ENCODE data around the gene ARNT2. TPM values are rescaled to one million over a fixed set of nuclear protein-coding genes. Genes with fewer than 3 reads are reported as not detected.

Gene ARNT2
- total and polyA plus RNA-seq, 2 experiments from 2014 or later = 3.9 to 5.3 TPM

DNA sequence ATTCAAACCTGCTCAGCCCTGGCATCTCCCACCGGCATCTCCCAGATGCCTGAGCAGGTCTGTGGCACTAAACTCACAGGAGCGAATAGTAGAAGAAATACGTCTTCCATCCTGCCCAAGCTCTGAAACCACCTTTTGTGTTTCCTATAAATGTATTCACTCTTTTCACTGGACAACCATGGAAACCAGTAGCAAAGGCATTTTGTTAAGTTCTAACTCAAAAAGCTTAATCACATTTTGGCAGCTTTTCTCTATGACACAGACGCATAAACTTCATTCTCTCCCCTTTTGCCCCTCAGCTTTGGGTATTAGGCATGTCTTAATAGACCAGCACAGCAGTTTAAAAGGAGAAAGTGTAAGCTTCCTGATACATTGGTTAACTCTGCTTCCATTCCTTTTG is 24.5 kb upstream of the ARNT2 start:
- H4K20me1 ChIP-seq (ENCODE audit: insufficient read depth, poor library complexity, severe bottlenecking) = no peaks in the 10 kb centered on the region
- WGBS (ENCODE audit: low lambda C conversion rate, missing lambda C conversion rate) = 96% methylated on average over 4 of the region's 4 CpGs
- H3K4me1 ChIP-seq (ENCODE audit: insufficient read depth) = no peaks in the 10 kb centered on the region
- H3K4me3 ChIP-seq = no peak overlapping the region
- no peaks in the 10 kb centered on the region for H3K9me3 ChIP-seq (ENCODE audit: low read depth)
- no peak overlapping the region for H3K4me2 ChIP-seq
- no peaks in the 10 kb centered on the region for H3K79me2 ChIP-seq
- H3K36me3 ChIP-seq (replicated peaks; ENCODE audit: insufficient read depth, low read depth) = no peaks in the 10 kb centered on the region
- H2AFZ ChIP-seq = no peak overlapping the region
- no peak for DNase-seq (ENCODE audit: low spot score)
- H3K27ac ChIP-seq = no peak overlapping the region
- no peaks in the 10 kb centered on the region for H3K9me2 ChIP-seq (replicated peaks; ENCODE audit: insufficient read depth)
- TF ChIP-seq EZH2phosphoT487 (IDR thresholded peaks at IDR 0.05; ENCODE audit: low read depth, severe bottlenecking, unreplicated experiment) (no peak), EZH2 (IDR thresholded peaks at IDR 0.05; ENCODE audit: borderline replicate concordance) (no peak)
- TF ChIP-seq, protein P1, sequence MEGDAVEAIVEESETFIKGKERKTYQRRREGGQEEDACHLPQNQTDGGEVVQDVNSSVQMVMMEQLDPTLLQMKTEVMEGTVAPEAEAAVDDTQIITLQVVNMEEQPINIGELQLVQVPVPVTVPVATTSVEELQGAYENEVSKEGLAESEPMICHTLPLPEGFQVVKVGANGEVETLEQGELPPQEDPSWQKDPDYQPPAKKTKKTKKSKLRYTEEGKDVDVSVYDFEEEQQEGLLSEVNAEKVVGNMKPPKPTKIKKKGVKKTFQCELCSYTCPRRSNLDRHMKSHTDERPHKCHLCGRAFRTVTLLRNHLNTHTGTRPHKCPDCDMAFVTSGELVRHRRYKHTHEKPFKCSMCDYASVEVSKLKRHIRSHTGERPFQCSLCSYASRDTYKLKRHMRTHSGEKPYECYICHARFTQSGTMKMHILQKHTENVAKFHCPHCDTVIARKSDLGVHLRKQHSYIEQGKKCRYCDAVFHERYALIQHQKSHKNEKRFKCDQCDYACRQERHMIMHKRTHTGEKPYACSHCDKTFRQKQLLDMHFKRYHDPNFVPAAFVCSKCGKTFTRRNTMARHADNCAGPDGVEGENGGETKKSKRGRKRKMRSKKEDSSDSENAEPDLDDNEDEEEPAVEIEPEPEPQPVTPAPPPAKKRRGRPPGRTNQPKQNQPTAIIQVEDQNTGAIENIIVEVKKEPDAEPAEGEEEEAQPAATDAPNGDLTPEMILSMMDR (IDR thresholded peaks at IDR 0.05; ENCODE audit: poor library complexity) = no peak
- no peaks in the 10 kb centered on the region for H3K27me3 ChIP-seq

DNA sequence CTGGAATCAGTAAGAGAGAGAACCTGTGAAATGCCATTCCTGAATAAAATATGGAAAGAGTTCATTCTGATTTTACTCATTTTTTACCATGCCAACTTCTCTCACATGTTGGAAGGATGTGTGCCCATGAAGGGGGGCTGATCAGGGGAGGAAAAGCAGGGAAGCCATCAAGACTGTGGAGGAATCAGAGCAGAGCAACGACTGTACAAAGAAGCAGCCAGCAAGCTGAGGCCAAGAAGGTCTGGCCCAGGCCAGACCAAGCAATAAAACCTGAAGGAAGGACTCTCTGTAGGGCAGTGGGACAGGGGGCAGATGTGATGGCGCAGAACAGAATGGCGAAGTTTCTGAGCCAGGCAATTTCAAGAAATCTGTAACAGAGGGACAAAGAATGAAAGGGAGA is 24.0 kb upstream of the ARNT2 start:
- Histone ChIP-seq H4K20me1 (ENCODE audit: insufficient read depth, poor library complexity, severe bottlenecking) (no peaks in the 10 kb centered on the region), H3K9me2 (replicated peaks; ENCODE audit: insufficient read depth) (no peaks in the 10 kb centered on the region), H3K79me2 (no peaks in the 10 kb centered on the region), H3K4me1 (ENCODE audit: insufficient read depth) (no peaks in the 10 kb centered on the region), H2AFZ (no peak overlapping the region), H3K4me2 (no peak overlapping the region), H3K9me3 (ENCODE audit: low read depth) (no peaks in the 10 kb centered on the region), H3K27me3 (no peaks in the 10 kb centered on the region), H3K4me3 (no peak overlapping the region), H3K36me3 (replicated peaks; ENCODE audit: insufficient read depth, low read depth) (no peaks in the 10 kb centered on the region), H3K27ac (no peak overlapping the region)
- no peak for DNase-seq (ENCODE audit: low spot score)
- WGBS (ENCODE audit: low lambda C conversion rate, missing lambda C conversion rate) = 87% methylated on average over 3 of the region's 3 CpGs
- TF ChIP-seq, protein P1 (IDR thresholded peaks at IDR 0.05; ENCODE audit: poor library complexity) = no peak
- TF ChIP-seq EZH2phosphoT487 (IDR thresholded peaks at IDR 0.05; ENCODE audit: low read depth, severe bottlenecking, unreplicated experiment) = no peak
- no peak for TF ChIP-seq EZH2 (IDR thresholded peaks at IDR 0.05; ENCODE audit: borderline replicate concordance)

DNA sequence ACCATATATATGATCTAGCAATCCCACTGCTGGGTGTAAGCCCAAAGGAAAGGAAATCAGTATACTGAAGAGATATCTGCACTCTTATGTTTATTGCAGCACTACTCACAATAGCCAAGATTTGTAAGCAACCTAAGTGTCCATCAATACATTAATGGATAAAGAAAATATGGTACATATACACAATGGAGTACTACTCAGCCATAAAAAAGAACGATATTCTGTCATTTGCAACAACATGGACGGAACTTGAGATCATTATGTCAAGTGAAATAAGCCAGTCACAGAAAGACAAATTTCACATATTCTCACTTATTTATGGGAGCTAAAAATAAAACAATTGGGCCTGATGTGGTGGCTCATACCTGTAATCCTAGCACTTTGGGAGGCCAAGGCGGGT is 21.9 kb upstream of the ARNT2 start:
- Histone ChIP-seq H3K4me3 (no peak overlapping the region), H3K27me3 (peaks cover 2% of the 10 kb centered on the region), H3K9me2 (replicated peaks; ENCODE audit: insufficient read depth) (no peaks in the 10 kb centered on the region), H3K4me2 (no peak overlapping the region), H3K4me1 (ENCODE audit: insufficient read depth) (no peaks in the 10 kb centered on the region), H3K27ac (no peak overlapping the region), H3K79me2 (no peaks in the 10 kb centered on the region), H4K20me1 (ENCODE audit: insufficient read depth, poor library complexity, severe bottlenecking) (no peaks in the 10 kb centered on the region), H3K36me3 (replicated peaks; ENCODE audit: insufficient read depth, low read depth) (no peaks in the 10 kb centered on the region), H3K9me3 (ENCODE audit: low read depth) (no peaks in the 10 kb centered on the region), H2AFZ (no peak overlapping the region)
- WGBS (ENCODE audit: low lambda C conversion rate, missing lambda C conversion rate) = 94% methylated on average over 3 of the region's 3 CpGs
- TF ChIP-seq EZH2 (IDR thresholded peaks at IDR 0.05; ENCODE audit: borderline replicate concordance) (no peak), EZH2phosphoT487 (IDR thresholded peaks at IDR 0.05; ENCODE audit: low read depth, severe bottlenecking, unreplicated experiment) (no peak)
- TF ChIP-seq, protein P1 (IDR thresholded peaks at IDR 0.05; ENCODE audit: poor library complexity) = no peak
- no peak for DNase-seq (ENCODE audit: low spot score)

DNA sequence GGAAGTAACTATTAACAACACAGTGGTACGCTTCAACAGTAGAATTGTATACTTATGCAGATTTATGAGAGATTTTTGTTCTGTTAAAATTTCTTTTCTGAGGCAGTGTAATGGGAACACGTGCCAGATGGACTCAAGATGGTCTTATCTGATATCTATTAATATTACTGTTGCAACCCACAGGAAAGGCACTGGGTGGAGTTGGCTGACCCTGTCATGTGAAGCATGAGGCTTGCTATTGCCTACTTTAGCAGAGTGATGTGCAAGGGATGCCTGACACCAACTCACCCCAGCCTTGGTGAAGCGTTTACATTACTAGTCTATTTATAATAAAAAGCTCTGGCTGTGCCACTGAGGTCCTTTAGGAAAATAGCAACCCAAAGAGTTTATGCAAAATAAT is 19.8 kb upstream of the ARNT2 start:
- Histone ChIP-seq H3K4me2 (no peak overlapping the region), H3K36me3 (replicated peaks; ENCODE audit: insufficient read depth, low read depth) (no peaks in the 10 kb centered on the region), H3K9me2 (replicated peaks; ENCODE audit: insufficient read depth) (no peaks in the 10 kb centered on the region), H3K9me3 (ENCODE audit: low read depth) (no peaks in the 10 kb centered on the region), H3K27ac (no peak overlapping the region), H3K79me2 (no peaks in the 10 kb centered on the region), H3K4me3 (no peak overlapping the region), H2AFZ (no peak overlapping the region), H4K20me1 (ENCODE audit: insufficient read depth, poor library complexity, severe bottlenecking) (no peaks in the 10 kb centered on the region), H3K27me3 (peaks cover 4% of the 10 kb centered on the region), H3K4me1 (ENCODE audit: insufficient read depth) (no peaks in the 10 kb centered on the region)
- no peak for DNase-seq (ENCODE audit: low spot score)
- TF ChIP-seq EZH2 (IDR thresholded peaks at IDR 0.05; ENCODE audit: borderline replicate concordance) = no peak
- no peak for TF ChIP-seq EZH2phosphoT487 (IDR thresholded peaks at IDR 0.05; ENCODE audit: low read depth, severe bottlenecking, unreplicated experiment)
- TF ChIP-seq, protein P1 (IDR thresholded peaks at IDR 0.05; ENCODE audit: poor library complexity) = no peak
- WGBS (ENCODE audit: low lambda C conversion rate, missing lambda C conversion rate) = 69% methylated on average over 3 of the region's 3 CpGs

All from hepatocyte (in vitro differentiated cells).